Transverse colon (tissue), 4 donors: ENCODE results near the gene TFDP2. TPM values are rescaled to one million over a fixed set of nuclear protein-coding genes. Genes with fewer than 3 reads are reported as not detected.
"Not testable (repeated sequence)": the region's sequence is repeated elsewhere in the genome, so short reads cannot be mapped to it uniquely, and the experiment has no call there.

ENCODE experiments used
- DNase-seq: peaks from one replicate; pipeline ENCODE4 v3.0.0-alpha.2; 2019
- H3K27ac ChIP-seq, 4 donors: fragments of 200-600 bp; sonication (generic); 2 replicates each; pipeline ENCODE4 v1.5.1; 2016 to 2018; ENCODE audit warnings: inconsistent platforms in 4 of 4
- H3K27me3 ChIP-seq: fragments of 200-600 bp; sonication (generic); 2 replicates; pipeline ENCODE4 v1.5.1; 2017; ENCODE audit warnings: inconsistent platforms
- H3K36me3 ChIP-seq, 4 donors: fragments of 200-600 bp; sonication (generic); 2 replicates each; pipeline ENCODE4 v1.5.1; 2017 to 2019; ENCODE audit warnings: inconsistent platforms in 4 of 4
- H3K4me1 ChIP-seq, 4 donors: fragments of 200-600 bp; sonication (generic); 2 replicates each; pipeline ENCODE4 v1.5.1; 2017 to 2020; ENCODE audit warnings: inconsistent platforms in 4 of 4
- H3K4me3 ChIP-seq, 4 donors: fragments of 200-600 bp; sonication (generic); 1 replicate in 1 of 4; 2 replicates in 3 of 4; pipeline versions ENCODE4 v1.5.1 to v1.6.1; 2017 to 2019; ENCODE audit warnings: inconsistent platforms in 4 of 4
- H3K9me3 ChIP-seq, 2 donors: fragments of 200-600 bp; sonication (generic); 2 replicates each; pipeline ENCODE4 v1.5.1; 2017 to 2019; ENCODE audit warnings: inconsistent platforms in 2 of 2
- EP300 ChIP-seq: sonication (generic); formaldehyde crosslinking; IDR thresholded peaks from one replicate; pipeline ENCODE4 v1.6.1; 2017; ENCODE audit warnings: antibody characterized with exemption, low read depth
- POLR2A ChIP-seq: fragments of 450-650 bp; IDR thresholded peaks from one replicate; pipeline ENCODE4 v1.6.1; 2016; ENCODE audit warnings: antibody characterized with exemption, mild to moderate bottlenecking, moderate library complexity
- POLR2AphosphoS5 ChIP-seq, 3 donors: sonication (generic); formaldehyde crosslinking; IDR thresholded peaks; one replicate each; pipeline ENCODE4 v1.6.1; 2016; ENCODE audit warnings: antibody characterized with exemption in 3 of 3
- WGBS, 2 donors: methylation state at CpG; one replicate each; pipeline ENCODE4 v1.1.5; 2018; ENCODE audit warnings: low coverage in 1 of 2; 5-methylcytosine and 5-hydroxymethylcytosine counted together
- in situ Hi-C, 4 donors: fragments of 200-750 bp; cut with MboI; loops; one replicate each; pipeline versions ENCODE4 v1.15.0 to v1.15.1; 2017; ENCODE audit warnings: low sequenced_read_pairs in 3 of 4, low pct_ligation_motif_present in 1 of 4, low pct_unique_long_range_greater_than_20kb in 1 of 4
- intact Hi-C: fragments of 100-400 bp; cut with DNase I; formaldehyde crosslinking; loops from one replicate; pipeline ENCODE4 v1.15.1; 2023; ENCODE audit warnings: low total_unique reads
- total RNA-seq, 4 donors: library from RNA; depleted of rRNA; stranded (reverse); fragments of >200 nt; gene quantifications; one replicate each; pipeline ENCODE4 v1.1.0, GENCODE V29; 2016
- TF ChIP-seq, protein P1 (sequence below), 5 experiments: fragments of 200-600 bp in 3 of 5; fragments of 450-650 bp in 2 of 5; sonication (generic) in 3 of 5; IDR thresholded peaks; 1 replicate in 2 of 5; 2 replicates in 3 of 5; pipeline ENCODE4 v1.5.1; 2016 to 2017; ENCODE audit warnings: antibody characterized with exemption in 5 of 5, inconsistent platforms in 3 of 5, mild to moderate bottlenecking in 2 of 5, moderate library complexity in 1 of 5

Gene TFDP2
- total RNA-seq, 4 donors from 2014 or later, result 10.3 to 69.2 (median 41.3) TPM

DNA sequence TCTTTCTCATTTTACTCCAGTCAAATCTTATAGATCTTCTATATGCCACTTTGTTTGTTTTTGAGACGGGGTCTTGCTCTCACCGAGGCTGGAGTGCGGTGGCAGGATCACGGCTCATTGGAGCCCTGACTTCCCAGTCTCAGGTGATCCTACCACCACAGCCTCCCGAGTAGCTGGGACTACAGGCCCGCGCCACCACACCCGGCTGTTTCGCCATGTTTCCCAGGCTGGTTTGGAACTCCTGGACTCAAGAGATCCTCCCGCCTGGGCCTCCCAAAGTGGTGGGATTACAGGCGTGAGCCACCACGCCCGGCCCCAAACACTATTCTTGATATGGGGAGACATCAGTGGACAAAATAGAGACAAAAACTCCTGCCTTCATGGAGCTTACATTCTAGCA lies 927 bp upstream of the TFDP2 start:
- in situ Hi-C loops (no loop called here), intact Hi-C loops (no loop called here)
- H3K9me3 ChIP-seq, result no peaks in the 10 kb centered on the region
- H3K4me3 ChIP-seq, result no peak overlapping the region
- no peaks in the 10 kb centered on the region for H3K27me3 ChIP-seq
- TF ChIP-seq EP300 (no peak), POLR2AphosphoS5 (IDR thresholded peaks at IDR 0.05) (no peak)
- no peak overlapping the region for H3K27ac ChIP-seq
- H3K4me1 ChIP-seq, result peaks cover 0 to 32% (median 17%) of the 10 kb centered on the region in 4 donors
- no peaks in the 10 kb centered on the region for H3K36me3 ChIP-seq
- no peak for DNase-seq
- 96% methylated on average over 12 to 13 of the region's 13 CpGs for WGBS, 2 donors

DNA sequence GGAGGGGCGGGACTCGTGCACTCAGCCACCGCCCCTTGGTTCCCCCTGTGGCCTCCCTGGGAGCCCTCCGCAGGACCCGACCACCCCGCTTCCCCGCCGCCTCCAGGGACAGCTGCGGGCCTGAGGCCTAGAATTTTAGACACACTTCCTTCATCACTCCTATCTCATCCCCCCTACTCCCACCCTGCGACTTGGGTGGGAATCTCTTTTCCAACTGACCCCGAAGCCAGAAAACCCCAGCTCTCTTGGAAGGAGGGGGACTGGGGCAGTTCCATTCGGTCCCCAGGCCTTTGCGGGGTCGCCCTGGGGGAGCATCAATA lies 289 bp upstream of the TFDP2 start:
- Histone ChIP-seq H3K36me3 (no peaks in the 10 kb centered on the region), H3K27me3 (no peaks in the 10 kb centered on the region), H3K9me3 (no peaks in the 10 kb centered on the region), H3K27ac (peak overlapping the region; percentile 91 to 96 (median 93)), H3K4me3 (peak overlapping the region; percentile 57 to 99 (median 68)), H3K4me1 (peaks cover 0 to 38% (median 20%) of the 10 kb centered on the region in 4 donors)
- no peak for DNase-seq
- WGBS, 2 donors, result 20 to 22% methylated on average over 1 to 10 of the region's 14 CpGs
- in situ Hi-C loops (no loop called here), intact Hi-C loops (no loop called here)
- no peak for TF ChIP-seq POLR2AphosphoS5 (IDR thresholded peaks at IDR 0.05)

DNA sequence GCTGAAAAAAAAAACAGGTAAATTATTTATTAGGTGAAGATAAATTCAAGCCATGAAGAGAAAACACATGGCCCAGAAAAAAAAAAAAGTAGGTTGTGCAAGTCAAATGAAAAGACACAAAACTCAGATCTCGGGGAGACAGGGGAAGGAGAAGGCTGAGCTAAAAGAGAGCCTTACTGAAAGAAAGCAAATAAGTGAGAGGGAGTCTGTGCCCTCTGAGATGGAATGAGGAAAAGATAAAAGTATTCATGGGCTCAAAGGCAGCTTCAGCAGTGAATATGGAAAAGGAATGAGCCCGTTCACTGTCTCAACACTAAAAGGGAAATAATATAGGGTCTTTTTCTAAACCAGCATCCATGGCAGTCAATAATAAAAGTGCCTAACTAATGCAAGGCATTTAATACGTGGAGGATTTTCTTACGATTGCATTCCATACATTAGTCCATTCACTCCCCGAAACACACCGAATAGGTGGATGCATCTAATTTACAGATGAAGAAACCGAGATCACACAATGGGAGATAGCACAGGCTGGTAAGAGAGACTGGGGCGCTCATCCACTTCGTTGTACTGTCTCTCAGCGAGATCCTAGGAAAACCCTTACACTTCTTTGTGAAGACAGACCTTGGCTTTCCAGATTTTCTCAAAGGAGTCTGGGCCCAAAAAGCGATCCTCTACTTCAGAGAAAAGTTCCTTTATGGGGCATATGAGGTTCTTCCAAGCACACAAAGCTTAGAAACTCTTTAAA lies 1.1 kb downstream of the TFDP2 start:
- WGBS, 2 donors, result 10 to 19% methylated on average over 2 to 11 of the region's 11 CpGs
- no peak for DNase-seq

DNA sequence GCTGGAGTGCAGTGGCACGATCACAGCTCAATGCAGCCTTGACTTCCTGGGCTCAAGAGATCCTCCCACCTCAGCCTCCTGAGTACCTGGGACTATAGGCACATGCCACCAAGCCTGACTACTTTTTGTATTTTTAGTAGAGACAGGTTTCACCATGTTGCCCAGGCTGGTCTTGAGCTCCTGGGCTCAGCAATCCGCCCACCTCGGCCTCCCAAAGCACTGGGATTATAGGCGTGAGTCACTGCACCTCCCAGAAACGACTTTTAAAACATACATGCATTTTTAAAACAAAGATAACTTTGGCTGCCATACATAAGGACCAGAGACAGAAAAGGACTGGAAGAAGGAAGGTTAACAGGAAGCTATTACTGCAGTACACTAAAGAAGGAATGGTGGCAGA lies 4.8 kb downstream of the TFDP2 start:
- 79 to 84% methylated on average over 3 to 5 of the region's 5 CpGs for WGBS, 2 donors
- H3K27ac ChIP-seq, in situ Hi-C loops, H3K9me3 ChIP-seq, DNase-seq, H3K27me3 ChIP-seq, H3K36me3 ChIP-seq, intact Hi-C loops, H3K4me3 ChIP-seq: not testable (repeated sequence)
- H3K4me1 ChIP-seq, result peaks cover 0 to 36% (median 18%) of the 10 kb centered on the region in 4 donors

More for the DNA sequence above, 1.1 kb downstream of the TFDP2 start:
- H3K9me3 ChIP-seq, result no peaks in the 10 kb centered on the region
- TF ChIP-seq EP300, result no peak
- TF ChIP-seq POLR2AphosphoS5 (IDR thresholded peaks at IDR 0.05), result no peak
- TF ChIP-seq POLR2A, result no peak
- TF ChIP-seq, protein P1, sequence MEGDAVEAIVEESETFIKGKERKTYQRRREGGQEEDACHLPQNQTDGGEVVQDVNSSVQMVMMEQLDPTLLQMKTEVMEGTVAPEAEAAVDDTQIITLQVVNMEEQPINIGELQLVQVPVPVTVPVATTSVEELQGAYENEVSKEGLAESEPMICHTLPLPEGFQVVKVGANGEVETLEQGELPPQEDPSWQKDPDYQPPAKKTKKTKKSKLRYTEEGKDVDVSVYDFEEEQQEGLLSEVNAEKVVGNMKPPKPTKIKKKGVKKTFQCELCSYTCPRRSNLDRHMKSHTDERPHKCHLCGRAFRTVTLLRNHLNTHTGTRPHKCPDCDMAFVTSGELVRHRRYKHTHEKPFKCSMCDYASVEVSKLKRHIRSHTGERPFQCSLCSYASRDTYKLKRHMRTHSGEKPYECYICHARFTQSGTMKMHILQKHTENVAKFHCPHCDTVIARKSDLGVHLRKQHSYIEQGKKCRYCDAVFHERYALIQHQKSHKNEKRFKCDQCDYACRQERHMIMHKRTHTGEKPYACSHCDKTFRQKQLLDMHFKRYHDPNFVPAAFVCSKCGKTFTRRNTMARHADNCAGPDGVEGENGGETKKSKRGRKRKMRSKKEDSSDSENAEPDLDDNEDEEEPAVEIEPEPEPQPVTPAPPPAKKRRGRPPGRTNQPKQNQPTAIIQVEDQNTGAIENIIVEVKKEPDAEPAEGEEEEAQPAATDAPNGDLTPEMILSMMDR (IDR thresholded peaks at IDR 0.05), result no peak
- peaks cover 0 to 40% (median 20%) of the 10 kb centered on the region in 4 donors for H3K4me1 ChIP-seq
- H3K27me3 ChIP-seq, result no peaks in the 10 kb centered on the region
- H3K36me3 ChIP-seq, result no peaks in the 10 kb centered on the region
- intact Hi-C loops (no loop called here), in situ Hi-C loops (no loop called here)
- peak overlapping the region; percentile 91 to 96 (median 93) for H3K27ac ChIP-seq
- H3K4me3 ChIP-seq, result peak overlapping the region; percentile 63 to 99 (median 68)

DNA sequence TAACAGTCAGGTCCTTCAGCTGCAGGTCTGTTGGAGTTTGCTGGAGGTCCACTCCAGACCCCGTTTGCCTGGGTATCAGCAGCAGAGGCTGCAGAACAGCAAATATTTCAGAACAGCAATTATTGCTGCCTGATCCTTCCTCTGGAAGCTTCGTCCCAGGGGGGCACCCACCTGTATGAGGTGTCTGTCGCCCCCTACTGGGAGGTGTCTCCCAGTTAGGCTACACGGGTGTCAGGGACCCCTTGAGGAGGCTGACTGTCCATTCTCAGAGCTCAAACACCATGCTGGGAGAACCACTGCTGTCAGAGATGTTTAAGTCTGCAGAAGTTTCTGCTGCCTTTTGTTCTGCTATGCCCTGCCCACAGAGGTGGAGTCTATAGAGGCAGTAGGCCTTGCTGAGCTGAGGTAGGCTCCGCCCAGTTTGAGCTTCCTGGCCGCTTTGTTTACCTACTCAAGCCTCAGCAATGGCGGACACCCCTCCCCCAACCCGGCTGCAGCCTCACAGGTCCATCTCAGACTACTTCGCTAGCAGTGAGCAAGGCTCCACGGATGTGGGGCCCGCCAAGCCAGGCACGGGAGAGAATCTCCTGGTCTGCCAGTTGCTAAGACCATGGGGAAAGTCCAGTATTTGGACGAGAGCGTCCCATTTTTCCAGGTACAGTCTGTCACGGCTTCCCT lies 8.6 kb downstream of the TFDP2 start:
- DNase-seq, H3K4me3 ChIP-seq, H3K27me3 ChIP-seq, H3K9me3 ChIP-seq, in situ Hi-C loops, H3K36me3 ChIP-seq, intact Hi-C loops, H3K27ac ChIP-seq: not testable (repeated sequence)
- WGBS, 2 donors, result 91 to 100% methylated on average over 1 to 15 of the region's 15 CpGs
- peaks cover 0 to 12% (median 4%) of the 10 kb centered on the region in 4 donors for H3K4me1 ChIP-seq

- H3K27me3 ChIP-seq, H3K4me1 ChIP-seq, intact Hi-C loops, H3K27ac ChIP-seq, H3K36me3 ChIP-seq, DNase-seq, in situ Hi-C loops, H3K9me3 ChIP-seq, H3K4me3 ChIP-seq: not testable (repeated sequence)
- WGBS, 2 donors, result 86% methylated on average over 2 of the region's 2 CpGs; no CpG with 5 or more reads in 1 of the 2 donors
Measured at GRCh38 chr3:142137089-142137488, 12.3 kb downstream of the TFDP2 start.
